H9 (cell line): ENCODE measurements around the gene CREB3L2. TPM values are rescaled to one million over a fixed set of nuclear protein-coding genes. Genes with fewer than 3 reads are reported as not detected.

ENCODE experiments used
- DNase-seq: peaks from one replicate; pipeline ENCODE4 v3.0.0-alpha.2; 2017
- H2AFZ ChIP-seq: one replicate; pipeline ENCODE4 v1.6.1; 2013; ENCODE audit warnings: mild to moderate bottlenecking, low read length, control low read depth, moderate library complexity
- H2AK5ac ChIP-seq: 2 replicates; pipeline ENCODE4 v1.6.1; 2013; ENCODE audit warnings: low read length, control low read depth, mixed read lengths; ENCODE audit not compliant: insufficient read length
- H2BK120ac ChIP-seq: one replicate; pipeline ENCODE4 v1.6.1; 2013; ENCODE audit warnings: low read depth, mild to moderate bottlenecking, low read length, control low read depth, inconsistent platforms; ENCODE audit not compliant: poor library complexity, severe bottlenecking
- H2BK12ac ChIP-seq: 2 replicates; pipeline ENCODE4 v1.6.1; 2013; ENCODE audit warnings: low read length, control low read depth, mixed read lengths, low read depth; ENCODE audit not compliant: insufficient read length
- H2BK15ac ChIP-seq: 2 replicates; pipeline ENCODE4 v1.6.1; 2013; ENCODE audit warnings: low read depth, low read length, control low read depth
- H2BK20ac ChIP-seq: one replicate; pipeline ENCODE4 v1.6.1; 2013; ENCODE audit warnings: low read depth, mild to moderate bottlenecking, low read length, control low read depth, inconsistent platforms; ENCODE audit not compliant: poor library complexity, severe bottlenecking
- H2BK5ac ChIP-seq: 2 replicates; pipeline ENCODE4 v1.6.1; 2013; ENCODE audit warnings: low read length, control low read depth, mixed read lengths; ENCODE audit not compliant: insufficient read length
- H3K14ac ChIP-seq: 2 replicates; pipeline ENCODE4 v1.6.1; 2013; ENCODE audit warnings: low read length, control low read depth; ENCODE audit not compliant: insufficient read depth
- H3K18ac ChIP-seq: 2 replicates; pipeline ENCODE4 v1.6.1; 2013; ENCODE audit warnings: low read depth, mild to moderate bottlenecking, mixed read lengths, low read length, control low read depth; ENCODE audit not compliant: insufficient read length
- H3K23ac ChIP-seq: 2 replicates; pipeline ENCODE4 v1.6.1; 2013; ENCODE audit warnings: low read length, control low read depth, mixed read lengths, low read depth; ENCODE audit not compliant: insufficient read length
- H3K23me2 ChIP-seq: 2 replicates; pipeline ENCODE4 v1.6.1; 2013; ENCODE audit warnings: low read depth, mild to moderate bottlenecking, mixed read lengths, low read length, control low read depth; ENCODE audit not compliant: insufficient read length, poor library complexity, severe bottlenecking
- H3K27ac ChIP-seq: 2 replicates; pipeline ENCODE4 v1.5.1; 2013; ENCODE audit warnings: low read length, control low read depth, mixed read lengths, low read depth; ENCODE audit not compliant: insufficient read length
- H3K27me3 ChIP-seq: 2 replicates; pipeline ENCODE4 v1.6.1; 2013; ENCODE audit warnings: low read length, control low read depth, inconsistent platforms; ENCODE audit not compliant: insufficient read depth
- H3K4ac ChIP-seq: 2 replicates; pipeline ENCODE4 v1.6.1; 2013; ENCODE audit warnings: low read depth, mild to moderate bottlenecking, control low read depth, inconsistent platforms, low read length, moderate library complexity
- H3K4me1 ChIP-seq: 2 replicates; pipeline ENCODE4 v1.6.1; 2013; ENCODE audit warnings: low read length, control low read depth, inconsistent platforms; ENCODE audit not compliant: insufficient read depth
- H3K4me2 ChIP-seq: 2 replicates; pipeline ENCODE4 v1.6.1; 2013; ENCODE audit warnings: low read length, control low read depth, mixed read lengths; ENCODE audit not compliant: insufficient read length, insufficient read depth
- H3K56ac ChIP-seq: 2 replicates; pipeline ENCODE4 v1.6.1; 2013; ENCODE audit warnings: low read depth, mild to moderate bottlenecking, mixed read lengths, low read length, control low read depth; ENCODE audit not compliant: insufficient read length
- H3K79me1 ChIP-seq: 2 replicates; pipeline ENCODE4 v1.6.1; 2013; ENCODE audit warnings: low read depth, mild to moderate bottlenecking, moderate library complexity, low read length, control low read depth, inconsistent platforms; ENCODE audit not compliant: insufficient read depth, poor library complexity, severe bottlenecking
- H3K79me2 ChIP-seq: 2 replicates; pipeline ENCODE4 v1.6.1; 2013; ENCODE audit warnings: low read length, control low read depth, inconsistent platforms; ENCODE audit not compliant: insufficient read depth
- H3K9ac ChIP-seq: 2 replicates; pipeline ENCODE4 v1.6.1; 2013; ENCODE audit warnings: low read length, control low read depth, mixed read lengths; ENCODE audit not compliant: insufficient read length; ENCODE audit errors: extremely low read depth
- H3K9me3 ChIP-seq: one replicate; pipeline ENCODE4 v1.6.1; 2013; ENCODE audit warnings: low read depth, low read length, inconsistent platforms; ENCODE audit not compliant: control insufficient read depth
- H3T11ph ChIP-seq: one replicate; pipeline ENCODE4 v1.6.1; 2013; ENCODE audit warnings: mild to moderate bottlenecking, low read length, control low read depth, inconsistent platforms
- H4K20me1 ChIP-seq: one replicate; pipeline ENCODE4 v1.6.1; 2013; ENCODE audit not compliant: control insufficient read depth, insufficient read length, insufficient read depth
- H4K5ac ChIP-seq: 2 replicates; pipeline ENCODE4 v1.6.1; 2013; ENCODE audit warnings: low read depth, mild to moderate bottlenecking, mixed read lengths, low read length, control low read depth; ENCODE audit not compliant: insufficient read length
- H4K8ac ChIP-seq: replicated peaks from 2 replicates; pipeline ENCODE4 v1.6.1; 2013; ENCODE audit warnings: low read length, control low read depth, mixed read lengths, low read depth; ENCODE audit not compliant: insufficient read length
- H4K91ac ChIP-seq: 2 replicates; pipeline ENCODE4 v1.6.1; 2013; ENCODE audit warnings: low read depth, mild to moderate bottlenecking, moderate library complexity, mixed read lengths, low read length, control low read depth; ENCODE audit not compliant: insufficient read length
- H3K27ac Mint-ChIP-seq, 3 experiments: 2 replicates in 2 of 3; 3 replicates in 1 of 3; pipeline ENCODE4 v1.8.0; 2020 to 2021; ENCODE audit warnings: mixed read lengths in 3 of 3, mild to moderate bottlenecking in 1 of 3, moderate library complexity in 1 of 3
- H3K27me3 Mint-ChIP-seq: 2 replicates; pipeline ENCODE4 v1.8.0; 2021; ENCODE audit warnings: low read depth, mild to moderate bottlenecking, moderate library complexity, mixed read lengths
- H3K36me3 Mint-ChIP-seq, 3 experiments: 2 replicates in 2 of 3; 3 replicates in 1 of 3; pipeline ENCODE4 v1.8.0; 2020 to 2021; ENCODE audit warnings: low read depth in 3 of 3, mixed read lengths in 3 of 3; ENCODE audit not compliant: insufficient read depth in 1 of 3
- H3K4me1 Mint-ChIP-seq, 2 experiments: 2 replicates each; pipeline ENCODE4 v1.8.0; 2020; ENCODE audit warnings: mixed read lengths in 2 of 2
- H3K4me3 Mint-ChIP-seq, 2 experiments: 2 replicates in 1 of 2; 3 replicates in 1 of 2; pipeline ENCODE4 v1.8.0; 2020 to 2021; ENCODE audit warnings: mild to moderate bottlenecking in 2 of 2, mixed read lengths in 2 of 2, moderate library complexity in 1 of 2
- H3K9me3 Mint-ChIP-seq, 2 experiments: 2 replicates in 1 of 2; 3 replicates in 1 of 2; pipeline ENCODE4 v1.8.0; 2020; ENCODE audit warnings: mild to moderate bottlenecking in 2 of 2, mixed read lengths in 2 of 2, moderate library complexity in 1 of 2
- CTCF ChIP-seq: fragments of 200-600 bp; sonication (generic); conservative IDR thresholded peaks from 3 replicates; pipeline ENCODE4 v1.8.0; 2021; ENCODE audit warnings: antibody characterized with exemption, mild to moderate bottlenecking
- WGBS: extraction: QIAGEN DNeasy Blood & Tissue Kit; methylation state at CpG from one replicate; pipeline ENCODE4 v1.1.7; 2013; ENCODE audit warnings: missing lambda C conversion rate, low lambda C conversion rate, mixed read lengths; ENCODE audit not compliant: insufficient read length; ENCODE audit errors: extremely low coverage; 5-methylcytosine and 5-hydroxymethylcytosine counted together
- total RNA-seq: library from RNA; stranded (reverse); gene quantifications from 2 replicates; pipeline ENCODE4 v1.2.1, GENCODE V29; 2021

Gene CREB3L2
- total RNA-seq, 1 experiment from 2014 or later: 60.7 TPM

- no peak overlapping the region for H3K23ac ChIP-seq
- no CpG with 5 or more reads among the region's 1 CpG for WGBS
- H2AFZ ChIP-seq: no peak overlapping the region
These were observed 32.1 kb downstream of the CREB3L2 start for GRCh38 chr7:137969828-137970227.

More at GRCh38 chr7:137969828-137970227, 32.1 kb downstream of the CREB3L2 start:
- H3K4me1 Mint-ChIP-seq: peaks cover 26 to 32% of the 10 kb centered on the region in 2 experiments
- Histone ChIP-seq H3K27me3 (no peaks in the 10 kb centered on the region), H4K8ac (no peak overlapping the region), H2BK15ac (no peak overlapping the region), H3K4me2 (no peak overlapping the region), H3K79me1 (peaks cover 11% of the 10 kb centered on the region), H3K79me2 (peaks cover 4% of the 10 kb centered on the region; the same call in 1 of the 2 replicates), H3K23me2 (no peaks in the 10 kb centered on the region), H4K5ac (no peak overlapping the region), H3K56ac (no peak overlapping the region), H3T11ph (no peak overlapping the region), H3K9me3 (no peaks in the 10 kb centered on the region), H3K14ac (no peak overlapping the region), H2BK120ac (no peak overlapping the region), H2AK5ac (no peak overlapping the region), H3K27ac (no peak overlapping the region), H3K18ac (no peak overlapping the region), H3K9ac (no peak overlapping the region), H2BK20ac (no peak overlapping the region), H2BK12ac (no peak overlapping the region), H3K4ac (no peak overlapping the region), H3K4me1 (peaks cover 9% of the 10 kb centered on the region; the same call in 1 of the 2 replicates), H4K20me1 (no peaks in the 10 kb centered on the region), H4K91ac (no peak overlapping the region), H2BK5ac (no peak overlapping the region)
- no peak overlapping the region for H3K4me3 Mint-ChIP-seq
- H3K27ac Mint-ChIP-seq: no peak overlapping the region
- DNase-seq: no peak
- H3K9me3 Mint-ChIP-seq: peaks cover 0 to 4% of the 10 kb centered on the region in 2 experiments; a peak in 2 of 5 replicates
- no peak for TF ChIP-seq CTCF
- H3K27me3 Mint-ChIP-seq: no peaks in the 10 kb centered on the region
- peaks cover 7 to 21% (median 19%) of the 10 kb centered on the region in 3 experiments; a peak in 5 of 7 replicates for H3K36me3 Mint-ChIP-seq
